Astrocyte of the spinal cord (primary cell): ENCODE measurements around the gene DAP3.
A peak's percentile ranks its signal among the peaks of the same experiment; 100 is the strongest.
"Not testable (repeated sequence)": the region's sequence is repeated elsewhere in the genome, so short reads cannot be mapped to it uniquely, and the experiment has no call there.

Experiments used
- DNase-seq: peaks from one replicate; pipeline ENCODE4 v3.0.0; 2011; ENCODE audit warnings: low read depth, low spot score
- H3K4me3 ChIP-seq: 2 replicates; pipeline ENCODE4 v1.5.1; 2011; ENCODE audit warnings: low read depth, mild to moderate bottlenecking, low read length, moderate library complexity
- in situ Hi-C: cut with HindIII; loops from 2 replicates; pipeline ENCODE4 v1.10.0; 2017; ENCODE audit warnings: low sequenced_read_pairs
- TF ChIP-seq, protein P1 (sequence below): IDR thresholded peaks from 2 replicates; pipeline ENCODE4 v1.5.1; 2012; ENCODE audit warnings: low read depth, mild to moderate bottlenecking, low read length, inconsistent platforms

The DAP3 gene

DNA sequence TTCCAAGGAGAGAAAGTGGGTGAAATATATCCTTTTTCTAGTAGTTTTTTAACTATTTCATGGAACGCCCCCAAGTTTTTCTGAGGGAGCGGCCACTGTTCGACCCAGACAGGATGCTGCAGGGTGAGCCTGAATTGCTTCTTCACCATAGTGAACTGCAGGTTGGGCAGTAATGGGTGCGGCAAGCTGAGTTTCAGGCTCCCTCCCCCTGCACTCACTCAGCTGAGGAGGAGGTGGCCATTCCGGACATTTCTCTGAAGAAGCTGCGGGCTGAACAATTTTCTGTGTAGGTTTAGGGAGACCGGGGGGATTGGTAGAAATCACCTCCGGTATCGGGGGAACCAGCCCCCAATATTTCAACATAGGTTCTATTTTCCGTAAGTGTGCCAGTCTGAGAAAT is 8.2 kb downstream of the DAP3 start:
- in situ Hi-C loops = no loop called here
- TF ChIP-seq, protein P1, sequence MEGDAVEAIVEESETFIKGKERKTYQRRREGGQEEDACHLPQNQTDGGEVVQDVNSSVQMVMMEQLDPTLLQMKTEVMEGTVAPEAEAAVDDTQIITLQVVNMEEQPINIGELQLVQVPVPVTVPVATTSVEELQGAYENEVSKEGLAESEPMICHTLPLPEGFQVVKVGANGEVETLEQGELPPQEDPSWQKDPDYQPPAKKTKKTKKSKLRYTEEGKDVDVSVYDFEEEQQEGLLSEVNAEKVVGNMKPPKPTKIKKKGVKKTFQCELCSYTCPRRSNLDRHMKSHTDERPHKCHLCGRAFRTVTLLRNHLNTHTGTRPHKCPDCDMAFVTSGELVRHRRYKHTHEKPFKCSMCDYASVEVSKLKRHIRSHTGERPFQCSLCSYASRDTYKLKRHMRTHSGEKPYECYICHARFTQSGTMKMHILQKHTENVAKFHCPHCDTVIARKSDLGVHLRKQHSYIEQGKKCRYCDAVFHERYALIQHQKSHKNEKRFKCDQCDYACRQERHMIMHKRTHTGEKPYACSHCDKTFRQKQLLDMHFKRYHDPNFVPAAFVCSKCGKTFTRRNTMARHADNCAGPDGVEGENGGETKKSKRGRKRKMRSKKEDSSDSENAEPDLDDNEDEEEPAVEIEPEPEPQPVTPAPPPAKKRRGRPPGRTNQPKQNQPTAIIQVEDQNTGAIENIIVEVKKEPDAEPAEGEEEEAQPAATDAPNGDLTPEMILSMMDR = no peak
- DNase-seq = no peak
- H3K4me3 ChIP-seq = no peak overlapping the region

GRCh38 chr1:155697616-155698015 is 8.7 kb downstream of the DAP3 start:
- DNase-seq, in situ Hi-C loops, H3K4me3 ChIP-seq: not testable (repeated sequence)

DNA sequence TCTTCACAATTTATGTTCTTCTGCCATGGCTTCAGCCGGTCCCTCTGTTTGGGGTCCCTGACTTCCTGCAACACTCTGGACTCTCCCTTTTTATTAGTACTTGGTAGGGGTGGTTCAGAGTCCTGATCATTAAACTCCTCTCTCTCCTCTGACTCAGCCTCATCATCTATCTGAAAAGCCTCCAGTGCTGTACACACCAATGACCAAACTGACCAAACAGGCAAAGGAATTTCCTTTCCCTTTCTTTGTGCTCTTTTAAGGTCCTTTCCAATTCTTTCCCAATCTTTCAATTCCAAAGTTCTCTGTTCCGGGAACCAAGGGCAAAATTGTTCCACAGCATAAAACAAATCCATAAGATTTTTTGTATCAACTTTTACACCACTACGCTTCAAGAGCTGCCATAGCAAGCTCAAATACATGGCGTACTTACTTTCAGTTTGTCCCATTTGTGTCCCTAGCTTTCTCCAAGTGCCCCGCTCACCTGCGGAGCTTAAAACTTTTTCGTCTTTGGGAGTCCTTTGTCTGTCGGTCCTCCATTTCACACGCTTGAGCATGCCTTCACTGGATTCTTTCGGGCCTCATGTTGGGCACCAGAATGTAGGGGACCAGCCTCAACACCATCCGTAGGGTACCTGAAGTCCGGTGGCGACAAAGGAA is 9.6 kb downstream of the DAP3 start:
- in situ Hi-C loops = no loop called here
- no peak overlapping the region for H3K4me3 ChIP-seq
- DNase-seq = peak; percentile 45
- TF ChIP-seq, protein P1 = no peak

DNA sequence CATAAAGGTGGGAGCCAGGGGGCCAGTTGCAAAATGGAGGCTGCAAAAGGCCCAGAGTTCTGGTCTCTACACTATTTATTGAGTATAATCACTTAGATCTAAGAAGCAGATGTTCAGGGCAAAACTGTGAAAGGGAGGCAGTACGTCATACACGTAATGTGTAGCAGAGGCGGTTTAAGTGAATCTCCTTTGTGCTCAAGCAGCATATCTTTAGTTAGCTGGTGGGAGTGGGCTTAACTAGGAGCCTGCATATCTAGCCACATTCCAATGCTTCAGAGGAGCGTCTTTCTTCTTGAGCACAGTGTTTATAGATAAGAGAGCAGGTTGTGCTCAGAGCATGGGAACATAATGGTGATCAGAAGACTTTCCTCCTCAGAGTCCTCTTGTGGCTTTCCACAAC is 10.2 kb downstream of the DAP3 start:
- DNase-seq, H3K4me3 ChIP-seq, in situ Hi-C loops: not testable (repeated sequence)

DNA sequence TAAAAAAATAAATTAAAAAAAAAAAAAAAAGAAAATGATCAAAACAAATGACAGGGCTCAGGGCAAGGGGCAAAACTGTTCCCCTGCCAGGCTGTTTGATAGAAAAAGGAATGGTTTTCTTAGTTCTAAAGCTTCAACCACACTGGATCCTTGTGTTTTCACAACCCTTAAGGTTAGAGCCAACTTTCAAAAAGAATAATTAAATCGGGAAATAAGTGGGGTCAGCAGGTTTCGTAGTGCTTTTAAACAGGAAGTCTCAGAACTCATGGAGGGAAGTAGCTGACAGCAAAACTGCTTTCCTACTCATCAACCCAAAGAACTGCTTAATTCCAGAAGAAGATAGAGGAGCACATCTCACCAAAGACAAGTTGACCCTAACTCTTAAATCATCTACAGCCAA is 12.8 kb downstream of the DAP3 start:
- DNase-seq, H3K4me3 ChIP-seq, in situ Hi-C loops: not testable (repeated sequence)

DNA sequence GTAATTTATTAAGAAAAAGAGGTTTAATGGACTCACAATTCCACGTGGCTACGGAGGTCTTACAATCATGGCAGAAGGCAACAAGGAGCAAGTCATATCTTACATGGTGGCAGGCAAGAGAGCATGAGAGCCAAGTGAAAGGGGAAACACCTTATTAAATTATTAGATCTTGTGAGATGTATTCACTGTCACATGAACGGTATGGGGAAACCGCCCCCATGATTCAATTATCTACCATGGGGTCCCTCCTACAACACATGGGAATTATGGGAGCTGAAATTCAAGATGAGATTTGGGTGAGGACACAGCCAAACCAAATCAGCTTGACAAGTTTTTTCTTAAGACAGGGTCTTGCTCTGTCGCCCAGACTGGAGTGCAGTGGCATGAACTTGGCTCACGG is 14.3 kb downstream of the DAP3 start:
- no peak for DNase-seq
- H3K4me3 ChIP-seq = no peak overlapping the region
- in situ Hi-C loops = no loop called here
- TF ChIP-seq, protein P1 = no peak

GRCh38 chr1:155704414-155704813 is 15.5 kb downstream of the DAP3 start:
- in situ Hi-C loops = not testable (repeated sequence)

DNA sequence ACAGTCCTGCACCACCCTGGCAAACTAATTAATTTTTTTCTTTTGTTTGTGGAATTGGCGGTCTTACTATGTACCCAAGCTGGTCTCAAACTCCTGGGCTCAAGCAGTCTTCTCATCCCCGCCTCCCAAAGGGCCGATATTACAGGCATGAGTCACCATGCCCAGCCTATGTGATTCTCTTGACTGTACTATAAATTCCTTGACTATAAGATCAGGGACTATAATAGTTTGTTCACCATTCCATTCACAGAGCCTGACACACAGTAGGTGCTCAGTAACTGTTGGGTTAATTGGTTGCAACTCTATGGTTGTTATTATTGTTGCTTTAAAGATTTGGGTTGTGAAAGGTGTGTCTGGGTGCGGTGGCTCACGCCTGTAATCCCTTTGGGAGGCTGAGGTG is 17.2 kb downstream of the DAP3 start:
- DNase-seq = peak; percentile 59
- no peak overlapping the region for H3K4me3 ChIP-seq
- TF ChIP-seq, protein P1 = no peak
- in situ Hi-C loops = no loop called here

More at GRCh38 chr1:155704414-155704813, 15.5 kb downstream of the DAP3 start:
- H3K4me3 ChIP-seq, DNase-seq: not testable (repeated sequence)

DNA sequence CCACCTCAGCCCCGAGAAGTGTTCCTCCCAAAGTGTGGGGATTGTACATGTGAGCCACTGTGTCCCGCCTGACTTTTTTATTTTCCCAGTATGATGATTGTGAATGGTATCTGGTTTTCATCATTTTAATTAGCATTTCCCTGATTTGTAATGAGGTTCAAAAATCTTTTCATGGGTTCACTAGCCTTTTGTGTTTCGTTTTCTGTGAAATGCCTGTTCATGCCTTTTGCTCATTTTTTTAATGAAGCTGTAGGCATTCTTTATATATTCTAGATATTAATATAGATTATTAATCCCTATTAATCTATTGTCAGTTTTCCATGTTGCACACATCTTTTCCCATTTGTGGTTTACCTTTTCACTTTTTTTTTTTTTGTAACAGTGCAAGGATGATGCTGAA is 20.5 kb downstream of the DAP3 start:
- TF ChIP-seq, protein P1 = no peak
- no peak for DNase-seq
- H3K4me3 ChIP-seq = no peak overlapping the region
- in situ Hi-C loops = no loop called here

DNA sequence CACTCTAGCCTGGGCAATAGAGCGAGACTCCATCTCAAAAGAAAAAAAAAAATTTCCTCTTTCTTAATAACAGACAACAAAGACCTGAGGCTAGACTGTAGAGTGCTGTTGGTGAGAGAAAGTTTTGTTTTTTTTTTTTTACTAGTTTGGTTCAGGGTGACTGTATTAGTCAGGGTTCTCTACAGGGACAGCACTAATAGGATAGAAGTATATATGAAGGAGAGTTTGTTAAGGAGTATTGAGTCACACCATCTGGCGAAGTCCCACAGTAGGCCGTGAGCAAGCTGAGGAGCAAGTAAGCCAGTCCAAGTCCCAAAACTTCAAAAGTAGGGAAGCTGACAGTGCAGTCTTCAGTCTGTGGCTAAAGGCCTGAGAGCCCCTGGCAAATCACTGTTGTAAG is 22.6 kb downstream of the DAP3 start:
- in situ Hi-C loops, H3K4me3 ChIP-seq, DNase-seq: not testable (repeated sequence)

DNA sequence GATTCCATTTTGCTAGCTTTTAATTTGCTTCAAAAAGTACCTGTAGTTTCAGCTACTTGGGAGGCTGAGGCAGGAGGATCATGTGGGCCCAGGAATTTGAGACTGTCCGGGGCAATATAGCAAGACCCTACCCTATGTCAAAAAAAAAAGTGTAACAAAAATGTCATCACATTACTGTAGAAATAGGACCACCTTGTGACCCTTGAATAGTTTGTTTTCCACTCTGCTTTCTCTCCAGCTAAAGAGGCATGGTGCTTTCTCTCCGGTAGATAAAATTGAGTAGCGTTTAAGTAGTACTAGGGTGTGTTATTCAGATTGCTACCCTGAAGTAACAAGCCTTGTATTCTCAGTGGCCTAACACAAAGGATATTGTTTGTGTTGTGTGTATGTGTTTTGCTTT is 23.7 kb downstream of the DAP3 start:
- in situ Hi-C loops, DNase-seq, H3K4me3 ChIP-seq: not testable (repeated sequence)
